H1 (cell line): Measurements from ENCODE around the gene CUX1. TPM values are rescaled to one million over a fixed set of nuclear protein-coding genes. Genes with fewer than 3 reads are reported as not detected.

Experiments
- CTCF ChIA-PET: fragments of 300-600 bp; sonication (Branson Sonifier 250); formaldehyde crosslinking; loops from one replicate; lab custom pipeline; 2021; ENCODE audit not compliant: partially characterized antibody; lab: Charles Lee
- POLR2A ChIA-PET: fragments of 300-600 bp; sonication (Branson Sonifier 250); formaldehyde crosslinking; loops from one replicate; lab custom pipeline; 2021; ENCODE audit warnings: inconsistent platforms; ENCODE audit not compliant: partially characterized antibody; lab: Charles Lee
- DNase-seq, 2 experiments: peaks; one replicate each; pipeline versions ENCODE4 v3.0.0 to v3.0.0-alpha.2; 2010 to 2022; ENCODE audit warnings: low spot score in 2 of 2, low read depth in 1 of 2, mixed read lengths in 1 of 2
- FAIRE-seq: peaks from 2 replicates; lab custom pipeline; 2011; peaks lifted over from hg19 to GRCh38; lab: Jason Lieb, UNC
- H2AFZ ChIP-seq: 2 replicates; pipeline ENCODE4 v1.8.1; 2012; ENCODE audit warnings: low read length, inconsistent platforms
- H2AK5ac ChIP-seq: 2 replicates; pipeline ENCODE4 v1.6.1; 2013; ENCODE audit warnings: low read depth, low read length
- H2BK120ac ChIP-seq: replicated peaks from 2 replicates; pipeline ENCODE3; 2013; ENCODE audit warnings: low read depth, low read length, inconsistent platforms
- H2BK12ac ChIP-seq: 2 replicates; pipeline ENCODE4 v1.6.1; 2013; ENCODE audit warnings: low read depth, low read length
- H2BK15ac ChIP-seq: 2 replicates; pipeline ENCODE4 v1.6.1; 2013; ENCODE audit warnings: low read length
- H2BK20ac ChIP-seq: 2 replicates; pipeline ENCODE4 v1.6.1; 2013; ENCODE audit warnings: low read length
- H2BK5ac ChIP-seq: 2 replicates; pipeline ENCODE4 v1.6.1; 2013; ENCODE audit warnings: low read depth, low read length
- H3K14ac ChIP-seq: 2 replicates; pipeline ENCODE4 v1.6.1; 2013; ENCODE audit warnings: inconsistent platforms; ENCODE audit not compliant: insufficient read length
- H3K18ac ChIP-seq: 2 replicates; pipeline ENCODE4 v1.6.1; 2013; ENCODE audit warnings: low read length; ENCODE audit errors: extremely low read depth
- H3K23ac ChIP-seq: 2 replicates; pipeline ENCODE4 v1.6.1; 2013; ENCODE audit warnings: inconsistent platforms; ENCODE audit not compliant: insufficient read length
- H3K23me2 ChIP-seq: 2 replicates; pipeline ENCODE4 v1.6.1; 2013; ENCODE audit warnings: low read depth, low read length
- H3K27ac ChIP-seq: 2 replicates; pipeline ENCODE4 v1.6.1; 2011; ENCODE audit warnings: low read depth, low read length, inconsistent platforms
- H3K27me3 ChIP-seq, 4 experiments: replicated peaks in 1 of 4; 1 replicate in 1 of 4; 2 replicates in 3 of 4; pipeline versions ENCODE4 v1.6.1 to v1.8.1; 2011 to 2013; ENCODE audit warnings: low read length in 3 of 4, mild to moderate bottlenecking in 3 of 4, inconsistent platforms in 2 of 4, mixed read lengths in 2 of 4, moderate library complexity in 1 of 4; ENCODE audit not compliant: control insufficient read depth in 3 of 4, insufficient read depth in 3 of 4; ENCODE audit errors: extremely low read depth in 1 of 4
- H3K36me3 ChIP-seq, 4 experiments: 2 replicates each; pipeline versions ENCODE4 v1.6.1 to v1.8.1; 2011 to 2013; ENCODE audit warnings: mild to moderate bottlenecking in 4 of 4, low read length in 3 of 4, moderate library complexity in 2 of 4, control low read depth in 1 of 4, inconsistent platforms in 1 of 4; ENCODE audit not compliant: insufficient read depth in 4 of 4, control insufficient read depth in 2 of 4
- H3K4ac ChIP-seq: replicated peaks from 2 replicates; pipeline ENCODE3; 2013; ENCODE audit warnings: low read length, low read depth, mixed read lengths, inconsistent platforms; ENCODE audit not compliant: insufficient read length
- H3K4me1 ChIP-seq, 4 experiments: replicated peaks in 1 of 4; 1 replicate in 1 of 4; 2 replicates in 3 of 4; pipeline versions ENCODE4 v1.6.1 to v1.8.1; 2011 to 2013; ENCODE audit warnings: low read length in 3 of 4, inconsistent platforms in 2 of 4, mixed read lengths in 1 of 4; ENCODE audit not compliant: insufficient read depth in 4 of 4, control insufficient read depth in 3 of 4
- H3K4me2 ChIP-seq, 2 experiments: 2 replicates each; pipeline versions ENCODE4 v1.6.1 to v1.8.1; 2011 to 2013; ENCODE audit warnings: low read depth in 2 of 2, low read length in 2 of 2, control low read depth in 1 of 2, inconsistent platforms in 1 of 2, mild to moderate bottlenecking in 1 of 2; ENCODE audit not compliant: insufficient read depth in 1 of 2
- H3K4me3 ChIP-seq, 4 experiments: fragments of 200-600, 300-600 bp in 1 of 4; sonication (generic), shearing (Covaris generic), sonication (Bioruptor Twin) in 1 of 4; 2 replicates each; pipeline versions ENCODE4 v1.5.1 to v1.8.1; 2011 to 2016; ENCODE audit warnings: low read length in 4 of 4, low read depth in 3 of 4, control low read depth in 2 of 4, inconsistent platforms in 2 of 4, mild to moderate bottlenecking in 2 of 4, mixed read lengths in 1 of 4, moderate library complexity in 1 of 4; ENCODE audit not compliant: insufficient read depth in 2 of 4; ENCODE audit errors: extremely low read depth in 1 of 4
- H3K56ac ChIP-seq: replicated peaks from 2 replicates; pipeline ENCODE3; 2013; ENCODE audit warnings: low read depth, mild to moderate bottlenecking, mixed read lengths, low read length, inconsistent platforms; ENCODE audit not compliant: insufficient read length
- H3K79me1 ChIP-seq: 2 replicates; pipeline ENCODE4 v1.6.1; 2013; ENCODE audit warnings: low read depth, low read length, control low read depth
- H3K79me2 ChIP-seq, 2 experiments: 2 replicates each; pipeline versions ENCODE4 v1.6.1 to v1.8.1; 2012 to 2013; ENCODE audit warnings: low read length in 2 of 2, mild to moderate bottlenecking in 2 of 2, inconsistent platforms in 1 of 2; ENCODE audit not compliant: insufficient read depth in 2 of 2, control insufficient read depth in 1 of 2
- H3K9ac ChIP-seq, 4 experiments: replicated peaks in 1 of 4; 1 replicate in 1 of 4; 2 replicates in 3 of 4; pipeline versions ENCODE4 v1.6.1 to v1.8.1; 2011 to 2013; ENCODE audit warnings: low read depth in 3 of 4, low read length in 3 of 4, control low read depth in 2 of 4, mild to moderate bottlenecking in 2 of 4, moderate library complexity in 2 of 4, inconsistent platforms in 1 of 4; ENCODE audit errors: extremely low read depth in 1 of 4
- H3K9me3 ChIP-seq, 2 experiments: 2 replicates each; pipeline versions ENCODE4 v1.6.1 to v1.8.1; 2012 to 2013; ENCODE audit warnings: mild to moderate bottlenecking in 2 of 2, moderate library complexity in 2 of 2, control low read depth in 1 of 2, inconsistent platforms in 1 of 2, low read depth in 1 of 2, low read length in 1 of 2, mixed read lengths in 1 of 2; ENCODE audit not compliant: insufficient read depth in 2 of 2
- H4K20me1 ChIP-seq, 2 experiments: replicated peaks in 1 of 2; 2 replicates each; pipeline versions ENCODE3 to v1.8.1; 2011 to 2013; ENCODE audit warnings: inconsistent platforms in 2 of 2, low read length in 2 of 2, mild to moderate bottlenecking in 1 of 2; ENCODE audit not compliant: insufficient read depth in 2 of 2, control insufficient read depth in 1 of 2
- H4K5ac ChIP-seq: 2 replicates; pipeline ENCODE4 v1.6.1; 2013; ENCODE audit warnings: low read length, low read depth, mixed read lengths, inconsistent platforms; ENCODE audit not compliant: insufficient read length
- H4K8ac ChIP-seq: 2 replicates; pipeline ENCODE4 v1.8.0; 2013; ENCODE audit warnings: mild to moderate bottlenecking, moderate library complexity, low read length, inconsistent platforms; ENCODE audit not compliant: insufficient read depth; ENCODE audit errors: extremely low read depth
- H4K91ac ChIP-seq: replicated peaks from 2 replicates; pipeline ENCODE3; 2013; ENCODE audit warnings: low read length, mixed read lengths, inconsistent platforms; ENCODE audit not compliant: insufficient read length
- EZH2 ChIP-seq: fragments of 200-600 bp; sonication (generic); IDR thresholded peaks from 2 replicates; pipeline ENCODE4 v1.7.1; 2012; ENCODE audit warnings: low read depth, mild to moderate bottlenecking, moderate library complexity, low read length, inconsistent platforms; ENCODE audit not compliant: severe bottlenecking
- GABPA ChIP-seq: IDR thresholded peaks from 2 replicates; pipeline ENCODE4 v1.6.1; 2011; ENCODE audit warnings: mild to moderate bottlenecking, low read length, moderate library complexity, borderline replicate concordance; ENCODE audit not compliant: insufficient read depth
- JUN ChIP-seq: IDR thresholded peaks from 2 replicates; pipeline ENCODE4 v1.6.1; 2011; ENCODE audit warnings: low read depth, mild to moderate bottlenecking, improper control_type of control experiment, low read length
- KDM4A ChIP-seq: IDR thresholded peaks from one replicate; pipeline ENCODE4 v1.7.1; 2012; ENCODE audit warnings: low read depth, mild to moderate bottlenecking, moderate library complexity, low read length, inconsistent platforms; ENCODE audit not compliant: severe bottlenecking
- MAFK ChIP-seq: IDR thresholded peaks from 2 replicates; pipeline ENCODE4 v1.6.1; 2012; ENCODE audit warnings: low read depth, mild to moderate bottlenecking, improper control_type of control experiment, low read length
- SIX5 ChIP-seq: IDR thresholded peaks from 2 replicates; pipeline ENCODE4 v1.6.1; 2011; ENCODE audit warnings: mild to moderate bottlenecking, low read depth, low read length
- SRF ChIP-seq: IDR thresholded peaks from 2 replicates; pipeline ENCODE4 v1.6.1; 2011; ENCODE audit warnings: mild to moderate bottlenecking, low read depth, low read length, moderate library complexity
- TCF12 ChIP-seq: IDR thresholded peaks from 2 replicates; pipeline ENCODE4 v1.6.1; 2011; ENCODE audit warnings: low read depth, mild to moderate bottlenecking, low read length
- WGBS, 2 experiments: shearing (Covaris generic) in 1 of 2; methylation state at CpG; one replicate each; pipeline versions ENCODE4 v1.1.6 to v1.1.7; 2013 to 2015; ENCODE audit warnings: low lambda C conversion rate in 2 of 2, mixed read lengths in 2 of 2, inconsistent platforms in 1 of 2, low coverage in 1 of 2, missing lambda C conversion rate in 1 of 2; ENCODE audit not compliant: insufficient replicate concordance in 2 of 2, insufficient coverage in 1 of 2, insufficient read length in 1 of 2; ENCODE audit errors: extremely low coverage in 1 of 2, missing lambda C conversion rate in 1 of 2; 5-methylcytosine and 5-hydroxymethylcytosine counted together
- polyA plus RNA-seq, 7 experiments: library from polyadenylated mRNA; depleted of rRNA in 3 of 7; stranded (reverse) in 5 of 7; unstranded in 2 of 7; fragments of >200 nt in 5 of 7; fragments of 200-250 nt in 2 of 7; gene quantifications; 1 replicate in 5 of 7; 2 replicates in 1 of 7; 4 replicates in 1 of 7; pipeline versions ENCODE4 v1.2.1 to v1.2.3, GENCODE V29; 2011 to 2013; ENCODE audit warnings: missing spikeins in 2 of 7, mixed read lengths in 2 of 7
- total RNA-seq: library from RNA; stranded (reverse); fragmentation: NEBNext Ultra II Directional; extraction: Animal tissue kit (Norgen Biotek cat#: 25700); gene quantifications from 2 replicates; pipeline ENCODE4 v1.2.1, GENCODE V29; 2021
- TF ChIP-seq, protein P1 (sequence below), 3 experiments: IDR thresholded peaks; 1 replicate in 2 of 3; 2 replicates in 1 of 3; pipeline versions ENCODE4 v1.5.1 to v1.6.1; 2011; ENCODE audit warnings: low read length in 3 of 3, mild to moderate bottlenecking in 3 of 3, inconsistent platforms in 2 of 3, low read depth in 1 of 3, moderate library complexity in 1 of 3; ENCODE audit not compliant: insufficient read depth in 1 of 3; ENCODE audit errors: control extremely low read depth in 1 of 3

CUX1 gene
- total and polyA plus RNA-seq, 2 of the 8 experiments (the other 6 are each of a cell fraction or from before 2014, with no cell fraction given), result 21.6 to 65.9 TPM

GRCh38 chr7:102228935-102229334, 411.5 kb downstream of the CUX1 start:
- H3K79me2 ChIP-seq, result no peaks in the 10 kb centered on the region
- no peak overlapping the region for H4K5ac ChIP-seq
- no peak overlapping the region for H3K56ac ChIP-seq
- peaks cover 0 to 16% (median 6%) of the 10 kb centered on the region in 4 experiments; a peak in 5 of 8 replicates for H3K36me3 ChIP-seq
- H3K9ac ChIP-seq, result no peak overlapping the region
- no peaks in the 10 kb centered on the region for H3K79me1 ChIP-seq
- TF ChIP-seq, protein P1, sequence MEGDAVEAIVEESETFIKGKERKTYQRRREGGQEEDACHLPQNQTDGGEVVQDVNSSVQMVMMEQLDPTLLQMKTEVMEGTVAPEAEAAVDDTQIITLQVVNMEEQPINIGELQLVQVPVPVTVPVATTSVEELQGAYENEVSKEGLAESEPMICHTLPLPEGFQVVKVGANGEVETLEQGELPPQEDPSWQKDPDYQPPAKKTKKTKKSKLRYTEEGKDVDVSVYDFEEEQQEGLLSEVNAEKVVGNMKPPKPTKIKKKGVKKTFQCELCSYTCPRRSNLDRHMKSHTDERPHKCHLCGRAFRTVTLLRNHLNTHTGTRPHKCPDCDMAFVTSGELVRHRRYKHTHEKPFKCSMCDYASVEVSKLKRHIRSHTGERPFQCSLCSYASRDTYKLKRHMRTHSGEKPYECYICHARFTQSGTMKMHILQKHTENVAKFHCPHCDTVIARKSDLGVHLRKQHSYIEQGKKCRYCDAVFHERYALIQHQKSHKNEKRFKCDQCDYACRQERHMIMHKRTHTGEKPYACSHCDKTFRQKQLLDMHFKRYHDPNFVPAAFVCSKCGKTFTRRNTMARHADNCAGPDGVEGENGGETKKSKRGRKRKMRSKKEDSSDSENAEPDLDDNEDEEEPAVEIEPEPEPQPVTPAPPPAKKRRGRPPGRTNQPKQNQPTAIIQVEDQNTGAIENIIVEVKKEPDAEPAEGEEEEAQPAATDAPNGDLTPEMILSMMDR (IDR thresholded peaks at IDR 0.05; ENCODE audit: control extremely low read depth in 1 of 3, insufficient read depth in 1 of 3, low read depth in 1 of 3, low read length in 3 of 3), result no peak
- TF ChIP-seq GABPA (no peak), JUN (no peak), EZH2 (no peak), TCF12 (no peak), SRF (no peak), MAFK (no peak), KDM4A (no peak), SIX5 (no peak)
- no peak overlapping the region for H3K23ac ChIP-seq
- ChIA-PET POLR2A (no interaction called here), CTCF (interaction anchor here (1.0 to 1.4 kb wide), 2 partner anchors 12 to 61 kb away, joined by 4 to 6 read pairs; no protein-coding TSS in a partner anchor)
- no peaks in the 10 kb centered on the region for H4K20me1 ChIP-seq
- no peak overlapping the region for H2BK20ac ChIP-seq
- no peaks in the 10 kb centered on the region for H3K27me3 ChIP-seq
- 87% methylated on average over 12 of the region's 12 CpGs; no CpG with 5 or more reads in 1 of the 2 experiments for WGBS, 2 experiments
- H3K14ac ChIP-seq, result no peak overlapping the region
- H3K4ac ChIP-seq, result no peak overlapping the region
- DNase-seq (no peak), FAIRE-seq (no peak)
- no peak overlapping the region for H2BK120ac ChIP-seq
- H4K8ac ChIP-seq, result no peak overlapping the region
- H3K4me3 ChIP-seq, result no peak overlapping the region
- no peaks in the 10 kb centered on the region for H3K23me2 ChIP-seq
- no peak overlapping the region for H3K18ac ChIP-seq
- H3K4me1 ChIP-seq, result 0 out of 7 replicates have a peak, but pooled peaks cover 0 to under 1% (median 0%) of the 10 kb centered on the region in 4 experiments
- H2AFZ ChIP-seq, result no peak overlapping the region
- no peak overlapping the region for H3K27ac ChIP-seq
- H3K9me3 ChIP-seq, result no peaks in the 10 kb centered on the region
- no peak overlapping the region for H2AK5ac ChIP-seq
- no peak overlapping the region for H2BK12ac ChIP-seq
- no peak overlapping the region for H3K4me2 ChIP-seq
- no peak overlapping the region for H2BK5ac ChIP-seq
- no peak overlapping the region for H2BK15ac ChIP-seq
- no peak overlapping the region for H4K91ac ChIP-seq
